Measurements from ENCODE around the gene EFCAB5. TPM values are rescaled to one million over a fixed set of nuclear protein-coding genes. Genes with fewer than 3 reads are reported as not detected.

EFCAB5 gene
- total and polyA plus RNA-seq, 2 experiments from 2014 or later, result 0.27 to 0.48 TPM

- Histone ChIP-seq H3K36me3 (replicated peaks; ENCODE audit: insufficient read depth, low read depth) (no peaks in the 10 kb centered on the region), H3K4me2 (no peak overlapping the region), H3K9me2 (replicated peaks; ENCODE audit: insufficient read depth) (no peaks in the 10 kb centered on the region), H3K27me3 (no peaks in the 10 kb centered on the region), H3K27ac (no peak overlapping the region), H3K4me3 (no peak overlapping the region), H3K4me1 (ENCODE audit: insufficient read depth) (no peaks in the 10 kb centered on the region), H4K20me1 (ENCODE audit: insufficient read depth, poor library complexity, severe bottlenecking) (no peaks in the 10 kb centered on the region), H3K79me2 (no peaks in the 10 kb centered on the region), H2AFZ (no peak overlapping the region), H3K9me3 (ENCODE audit: low read depth) (no peaks in the 10 kb centered on the region)
- DNase-seq (ENCODE audit: low spot score), result no peak
- TF ChIP-seq CTCF (IDR thresholded peaks at IDR 0.05; ENCODE audit: poor library complexity) (no peak), EZH2phosphoT487 (IDR thresholded peaks at IDR 0.05; ENCODE audit: low read depth, severe bottlenecking, unreplicated experiment) (no peak)
These were observed 100.1 kb downstream of the EFCAB5 start for GRCh38 chr17:30041551-30041950.

- no peak overlapping the region for H3K4me3 ChIP-seq
- no peaks in the 10 kb centered on the region for H3K79me2 ChIP-seq
- H3K9me2 ChIP-seq (replicated peaks; ENCODE audit: insufficient read depth), result no peaks in the 10 kb centered on the region
- peaks cover 14% of the 10 kb centered on the region for H3K27me3 ChIP-seq
- H4K20me1 ChIP-seq (ENCODE audit: insufficient read depth, poor library complexity, severe bottlenecking), result no peaks in the 10 kb centered on the region
- TF ChIP-seq CTCF (IDR thresholded peaks at IDR 0.05; ENCODE audit: poor library complexity), result no peak
- TF ChIP-seq EZH2 (IDR thresholded peaks at IDR 0.05; ENCODE audit: borderline replicate concordance), result no peak
- no peak for TF ChIP-seq EZH2phosphoT487 (IDR thresholded peaks at IDR 0.05; ENCODE audit: low read depth, severe bottlenecking, unreplicated experiment)
- H2AFZ ChIP-seq, result no peak overlapping the region
- peaks cover 7% of the 10 kb centered on the region for H3K9me3 ChIP-seq (ENCODE audit: low read depth)
- H3K27ac ChIP-seq, result no peak overlapping the region
- WGBS (ENCODE audit: low lambda C conversion rate, missing lambda C conversion rate), result 79% methylated on average over 4 of the region's 4 CpGs
- H3K36me3 ChIP-seq (replicated peaks; ENCODE audit: insufficient read depth, low read depth), result no peaks in the 10 kb centered on the region
- no peak overlapping the region for H3K4me2 ChIP-seq
- DNase-seq (ENCODE audit: low spot score), result no peak
- H3K4me1 ChIP-seq (ENCODE audit: insufficient read depth), result no peaks in the 10 kb centered on the region
These were observed 120.9 kb downstream of the EFCAB5 start for GRCh38 chr17:30062372-30062771.

- Histone ChIP-seq H3K4me3 (no peak overlapping the region), H3K4me1 (ENCODE audit: insufficient read depth) (no peaks in the 10 kb centered on the region), H3K79me2 (no peaks in the 10 kb centered on the region), H4K20me1 (ENCODE audit: insufficient read depth, poor library complexity, severe bottlenecking) (no peaks in the 10 kb centered on the region), H3K9me3 (ENCODE audit: low read depth) (peaks cover 7% of the 10 kb centered on the region), H3K27ac (no peak overlapping the region), H3K9me2 (replicated peaks; ENCODE audit: insufficient read depth) (no peaks in the 10 kb centered on the region), H3K27me3 (peaks cover 9% of the 10 kb centered on the region), H2AFZ (no peak overlapping the region), H3K4me2 (no peak overlapping the region), H3K36me3 (replicated peaks; ENCODE audit: insufficient read depth, low read depth) (no peaks in the 10 kb centered on the region)
- no peak for DNase-seq (ENCODE audit: low spot score)
- 82% methylated on average over 1 of the region's 1 CpG for WGBS (ENCODE audit: low lambda C conversion rate, missing lambda C conversion rate)
- TF ChIP-seq EZH2 (IDR thresholded peaks at IDR 0.05; ENCODE audit: borderline replicate concordance) (no peak), CTCF (IDR thresholded peaks at IDR 0.05; ENCODE audit: poor library complexity) (no peak), EZH2phosphoT487 (IDR thresholded peaks at IDR 0.05; ENCODE audit: low read depth, severe bottlenecking, unreplicated experiment) (no peak)
These were observed 123.3 kb downstream of the EFCAB5 start for GRCh38 chr17:30064738-30065137.

- Histone ChIP-seq H3K9me2 (replicated peaks; ENCODE audit: insufficient read depth) (no peaks in the 10 kb centered on the region), H3K9me3 (ENCODE audit: low read depth) (peaks cover 7% of the 10 kb centered on the region), H2AFZ (no peak overlapping the region), H3K4me2 (no peak overlapping the region), H3K27ac (no peak overlapping the region), H4K20me1 (ENCODE audit: insufficient read depth, poor library complexity, severe bottlenecking) (no peaks in the 10 kb centered on the region), H3K79me2 (no peaks in the 10 kb centered on the region), H3K4me1 (ENCODE audit: insufficient read depth) (no peaks in the 10 kb centered on the region), H3K36me3 (replicated peaks; ENCODE audit: insufficient read depth, low read depth) (no peaks in the 10 kb centered on the region), H3K27me3 (no peaks in the 10 kb centered on the region), H3K4me3 (no peak overlapping the region)
- no peak for DNase-seq (ENCODE audit: low spot score)
- TF ChIP-seq EZH2phosphoT487 (IDR thresholded peaks at IDR 0.05; ENCODE audit: low read depth, severe bottlenecking, unreplicated experiment), result no peak
- TF ChIP-seq EZH2 (IDR thresholded peaks at IDR 0.05; ENCODE audit: borderline replicate concordance), result no peak
- TF ChIP-seq CTCF (IDR thresholded peaks at IDR 0.05; ENCODE audit: poor library complexity), result no peak
- WGBS (ENCODE audit: low lambda C conversion rate, missing lambda C conversion rate), result 97% methylated on average over 16 of the region's 16 CpGs
These were observed 127.0 kb downstream of the EFCAB5 start for GRCh38 chr17:30068465-30068864.
